ENCODE data around the gene PHF19. TPM values are rescaled to one million over a fixed set of nuclear protein-coding genes. Genes with fewer than 3 reads are reported as not detected.

The PHF19 gene
- total and polyA plus RNA-seq, 5 experiments from 2014 or later, result 6.3 to 144 (median 11.8) TPM

DNA sequence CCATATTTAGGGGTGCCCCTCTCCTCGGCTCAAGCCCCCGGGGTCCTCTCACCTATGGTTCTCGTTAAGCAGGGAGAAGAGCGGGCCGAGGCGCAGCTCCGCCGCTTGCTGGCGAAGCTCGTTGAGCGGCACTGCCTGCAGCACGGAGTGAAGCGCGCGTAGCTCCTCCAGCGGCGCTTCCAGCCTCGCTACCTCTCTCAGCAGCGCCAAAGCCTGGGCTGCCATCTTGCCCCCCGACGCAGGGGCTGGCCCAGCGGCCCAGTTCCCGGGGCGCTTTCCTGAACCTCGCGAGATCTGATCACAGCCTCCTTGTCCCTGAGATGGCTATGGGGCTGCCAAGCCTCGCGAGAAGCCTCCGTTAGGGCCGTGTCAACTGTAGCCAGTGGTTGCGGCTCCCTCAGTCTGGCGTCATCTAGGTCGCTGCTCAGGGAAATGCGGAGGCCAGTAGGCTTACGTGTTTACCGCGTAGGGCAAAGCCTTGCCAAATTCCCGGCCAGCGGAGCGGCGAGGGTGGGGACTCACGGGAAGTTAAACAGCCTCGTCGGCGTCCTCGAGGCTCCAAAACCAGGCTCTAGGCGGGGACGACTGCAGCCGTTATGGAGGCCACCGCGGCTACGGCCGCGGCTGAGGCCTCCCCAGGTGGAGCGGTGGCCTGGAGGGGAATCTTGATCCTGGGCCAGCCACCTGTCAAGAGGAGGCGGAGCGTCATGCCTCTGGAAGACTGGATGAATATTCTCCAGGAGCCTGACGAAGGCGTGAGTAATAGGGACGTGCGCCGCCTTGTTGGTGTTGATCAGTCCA is 34.1 kb downstream of the PHF19 start, which contains the start of gene PSMD5:
TSS of gene PSMD5 (minus strand) at position 238 of the 801 bp plus-strand sequence. CDS start at position 225, 13 bp downstream.
- DNase-seq (peak; percentile 83 to 99 (median 96)), ATAC-seq (peak; percentile 88)
- Mint-ChIP-seq H3K27ac (peak within 1 kb of the TSS; percentile 92 to 98 (median 96)), H3K27me3 (no peaks in the 10 kb centered on the region), H3K4me3 (peak within 1 kb of the TSS; percentile 90 to 100 (median 93)), H3K36me3 (peaks cover 0 to 41% (median 15%) of the 10 kb centered on the region in 3 donors), H3K9me3 (peaks cover 0 to 6% (median 0%) of the 10 kb centered on the region in 9 donors), H3K4me1 (peaks cover 40 to 86% (median 81%) of the 10 kb centered on the region in 4 donors)
- POLR2A ChIA-PET, result interaction anchor here (0.6 to 3.1 kb wide), 27 partner anchors 10 to 279 kb away, joined by 3 to 18 read pairs (median 4); partner anchors contain the start of genes FBXW2 and TRAF1

DNA sequence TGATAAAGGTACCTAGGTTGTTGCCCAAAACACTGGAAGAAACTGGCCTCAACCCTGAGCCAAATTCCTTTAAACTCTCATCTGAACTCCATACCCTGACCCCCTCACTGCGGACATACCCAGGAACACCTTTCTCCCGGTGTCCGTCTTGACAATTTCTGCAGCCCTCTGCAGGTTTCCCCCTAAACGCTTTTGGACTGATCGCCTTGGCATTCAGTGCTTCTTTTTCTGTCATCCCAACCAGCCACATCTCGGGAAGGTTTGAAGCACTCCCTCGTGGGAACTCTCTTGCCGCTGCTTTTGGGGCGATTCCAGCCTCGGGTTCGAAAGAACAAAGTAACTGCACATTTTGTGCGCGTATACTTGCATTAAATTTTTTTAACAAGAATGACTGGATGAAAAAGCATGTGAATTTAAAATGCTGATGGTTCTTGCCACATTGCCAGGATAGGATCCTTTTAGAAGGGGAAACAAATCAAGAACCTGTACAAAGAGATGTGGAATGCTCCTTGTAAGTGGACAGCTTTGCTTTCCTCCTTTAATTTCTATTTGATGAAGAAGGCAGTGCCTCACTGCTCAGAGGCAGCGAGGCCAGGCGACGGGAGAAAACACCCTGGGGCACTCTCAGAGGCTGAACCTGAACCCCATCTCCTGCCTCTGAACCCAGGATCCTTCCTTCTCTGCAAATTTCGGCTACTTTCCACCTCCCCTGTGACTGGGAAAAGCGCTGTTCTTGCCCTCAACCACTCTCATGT is 34.9 kb downstream of the PHF19 start:
- Mint-ChIP-seq H3K4me3 (peak overlapping the region; percentile 90 to 100 (median 93)), H3K36me3 (peaks cover 0 to 49% (median 18%) of the 10 kb centered on the region in 3 donors), H3K4me1 (peaks cover 39 to 82% (median 78%) of the 10 kb centered on the region in 4 donors), H3K27ac (peak overlapping the region; percentile 92 to 98 (median 96)), H3K9me3 (peaks cover 0 to 6% (median 0%) of the 10 kb centered on the region in 9 donors), H3K27me3 (no peaks in the 10 kb centered on the region)
- ATAC-seq (peak; percentile 0 to 4), DNase-seq (no peak)
- POLR2A ChIA-PET, result interaction anchor here (0.6 to 3.1 kb wide), 22 partner anchors 10 to 279 kb away, joined by 3 to 18 read pairs (median 4); partner anchors contain the start of genes FBXW2 and TRAF1

DNA sequence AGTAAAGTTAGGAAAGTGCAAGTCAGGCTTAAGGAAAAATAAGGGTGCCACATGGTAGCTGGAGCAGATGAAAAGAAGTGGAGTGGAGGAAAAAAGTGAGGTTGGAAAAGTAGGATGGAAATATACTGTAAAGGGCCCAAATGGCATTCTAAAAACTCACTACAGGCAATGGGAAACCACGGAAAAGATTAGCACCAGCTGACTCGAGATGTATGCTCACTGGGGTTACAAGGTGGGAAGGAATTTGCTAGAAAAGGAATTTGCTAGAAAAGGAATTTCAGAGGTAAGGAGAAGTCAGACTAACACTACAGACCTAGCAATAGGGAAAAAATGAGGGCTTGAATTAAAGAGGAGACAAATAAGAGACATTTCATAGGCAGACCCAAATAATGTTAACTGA is 37.8 kb downstream of the PHF19 start:
- H3K4me3 Mint-ChIP-seq, result peak overlapping the region in 7 of 10 donors; percentile 1 to 47 (median 15)
- POLR2A ChIA-PET, result no interaction called here
- H3K27me3 Mint-ChIP-seq, result no peaks in the 10 kb centered on the region
- DNase-seq (no peak), ATAC-seq (no peak)
- peaks cover 0 to 65% (median 15%) of the 10 kb centered on the region in 3 donors for H3K36me3 Mint-ChIP-seq
- H3K27ac Mint-ChIP-seq, result peak overlapping the region in 8 of 10 donors; percentile 5 to 74 (median 60)
- peaks cover 32 to 57% (median 51%) of the 10 kb centered on the region in 4 donors for H3K4me1 Mint-ChIP-seq
- H3K9me3 Mint-ChIP-seq, result peaks cover 0 to 4% (median 0%) of the 10 kb centered on the region in 9 donors

DNA sequence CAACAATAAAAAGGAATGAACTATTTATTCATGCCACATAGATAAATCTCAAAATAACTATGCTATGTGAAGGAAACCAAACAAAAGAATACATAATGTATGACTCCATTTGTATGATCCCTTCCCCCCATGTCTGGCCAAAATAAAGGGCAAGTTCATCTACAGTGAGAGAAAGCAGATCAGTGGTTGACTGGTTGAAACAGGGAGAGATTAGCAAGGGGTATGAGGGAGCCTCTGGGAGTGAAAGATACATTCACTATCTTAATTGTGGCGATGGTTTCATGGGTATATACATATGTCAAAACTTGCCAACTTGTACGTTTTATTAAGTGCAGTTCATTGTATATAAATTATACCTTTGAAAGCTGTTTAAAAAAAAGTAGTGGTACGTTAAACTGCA is 39.1 kb downstream of the PHF19 start:
- H3K9me3 Mint-ChIP-seq, result peaks cover 0 to under 1% (median 0%) of the 10 kb centered on the region in 9 donors
- no peaks in the 10 kb centered on the region for H3K27me3 Mint-ChIP-seq
- H3K4me1 Mint-ChIP-seq, result peaks cover 31 to 49% (median 43%) of the 10 kb centered on the region in 4 donors
- peak overlapping the region in 6 of 10 donors; percentile 14 to 80 (median 46) for H3K27ac Mint-ChIP-seq
- DNase-seq (no peak), ATAC-seq (no peak)
- H3K4me3 Mint-ChIP-seq, result no peak overlapping the region
- H3K36me3 Mint-ChIP-seq, result peaks cover 0 to 75% (median 14%) of the 10 kb centered on the region in 3 donors
- POLR2A ChIA-PET, result interaction anchor here (1.8 kb wide), 1 partner anchor 45 kb away, joined by 3 read pairs; the partner anchor contains the start of gene FBXW2

- Mint-ChIP-seq H3K4me1 (peaks cover 11 to 18% (median 13%) of the 10 kb centered on the region in 4 donors), H3K9me3 (no peaks in the 10 kb centered on the region), H3K4me3 (no peak overlapping the region), H3K36me3 (peaks cover 10 to 83% (median 23%) of the 10 kb centered on the region in 3 donors), H3K27me3 (no peaks in the 10 kb centered on the region), H3K27ac (peak overlapping the region in 1 of 10 donors; percentile 33)
- DNase-seq (no peak), ATAC-seq (no peak)
- POLR2A ChIA-PET, result interaction anchor here (0.6 to 0.9 kb wide), 2 partner anchors 13 to 124 kb away, joined by 3 to 7 read pairs; no protein-coding TSS in a partner anchor
Measured at GRCh38 chr9:120833325-120833724, 43.7 kb downstream of the PHF19 start.

DNA sequence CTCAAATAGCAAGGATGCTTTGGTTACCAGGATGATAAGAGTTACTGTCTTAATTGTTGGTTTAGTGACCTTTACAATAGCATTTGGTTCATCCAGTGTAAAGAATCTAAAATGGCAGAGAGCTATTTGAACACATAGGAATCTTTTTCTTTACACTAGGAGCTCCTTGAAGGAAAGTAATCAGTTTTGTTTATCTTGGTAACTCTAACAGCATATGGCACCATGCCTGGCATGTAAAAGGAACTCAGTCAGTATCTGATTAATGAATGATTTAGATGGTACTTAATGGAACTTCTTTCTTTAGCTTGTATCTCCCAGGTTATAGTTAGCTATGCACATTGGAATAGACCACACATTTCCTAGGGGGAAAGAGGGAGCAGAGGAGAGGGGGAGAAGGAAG is 44.2 kb downstream of the PHF19 start:
- Mint-ChIP-seq H3K36me3 (peaks cover 10 to 85% (median 23%) of the 10 kb centered on the region in 3 donors), H3K4me1 (peaks cover 6 to 17% (median 9%) of the 10 kb centered on the region in 4 donors), H3K4me3 (no peak overlapping the region), H3K9me3 (no peaks in the 10 kb centered on the region), H3K27ac (peak overlapping the region in 2 of 10 donors; percentile 16 to 33), H3K27me3 (no peaks in the 10 kb centered on the region)
- no peak for ATAC-seq
- POLR2A ChIA-PET, result interaction anchor here (0.9 to 1.1 kb wide), 3 partner anchors 10 to 39 kb away, joined by 3 to 5 read pairs (median 3); partner anchors contain the start of genes FBXW2 and PSMD5
- no peak for DNase-seq

DNA sequence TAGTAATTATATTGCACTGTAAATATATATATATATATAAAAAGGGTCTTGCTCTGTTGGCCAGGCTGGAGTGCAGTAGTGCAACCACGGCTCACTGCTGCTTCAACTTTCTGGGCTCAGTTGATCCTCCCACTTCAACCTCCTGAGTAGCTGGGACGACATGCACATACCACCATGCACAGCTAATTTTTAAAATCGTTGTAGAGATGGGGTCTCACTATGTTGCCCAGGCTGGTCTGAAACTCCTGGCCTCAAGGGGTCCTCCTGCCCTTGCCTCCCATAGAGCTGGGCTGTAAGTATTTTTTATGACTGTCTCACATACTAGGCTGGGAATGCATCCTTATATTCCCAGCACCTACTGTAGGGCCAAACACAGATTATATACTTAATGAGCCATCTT is 46.1 kb downstream of the PHF19 start:
- POLR2A ChIA-PET, result no interaction called here

DNA sequence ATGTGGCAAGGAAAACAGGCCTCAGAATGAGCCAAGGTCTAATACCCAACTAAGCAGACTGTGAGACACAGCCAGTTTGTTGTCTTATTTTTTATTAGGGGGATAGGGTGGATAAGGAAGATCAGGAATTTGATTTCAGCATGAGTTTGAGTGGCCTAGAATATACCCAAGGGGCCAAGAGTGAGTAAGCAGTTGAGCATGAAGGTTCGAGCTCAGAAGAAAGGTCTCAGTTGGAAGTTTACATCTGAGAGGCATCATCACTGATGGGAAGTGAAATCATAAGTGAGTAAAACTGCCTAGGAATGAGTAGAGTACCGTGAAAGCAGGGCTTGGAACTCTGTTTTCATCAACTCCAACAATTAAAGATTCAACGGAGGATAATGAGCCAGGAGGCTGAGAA is 46.8 kb downstream of the PHF19 start:
- Mint-ChIP-seq H3K4me1 (peaks cover 0 to 13% (median 1%) of the 10 kb centered on the region in 4 donors), H3K4me3 (no peak overlapping the region), H3K27me3 (no peaks in the 10 kb centered on the region), H3K36me3 (peaks cover 10 to 89% (median 23%) of the 10 kb centered on the region in 3 donors), H3K27ac (no peak overlapping the region), H3K9me3 (no peaks in the 10 kb centered on the region)
- DNase-seq (no peak), ATAC-seq (no peak)
- POLR2A ChIA-PET, result no interaction called here

More for the DNA sequence above, 46.1 kb downstream of the PHF19 start:
- H3K4me1 Mint-ChIP-seq, result peaks cover 0 to 14% (median 2%) of the 10 kb centered on the region in 4 donors
- ATAC-seq (no peak), DNase-seq (no peak)
- H3K27ac Mint-ChIP-seq, result no peak overlapping the region
- no peaks in the 10 kb centered on the region for H3K9me3 Mint-ChIP-seq
- H3K4me3 Mint-ChIP-seq, result no peak overlapping the region
- no peaks in the 10 kb centered on the region for H3K27me3 Mint-ChIP-seq
- peaks cover 10 to 89% (median 25%) of the 10 kb centered on the region in 3 donors for H3K36me3 Mint-ChIP-seq

DNA sequence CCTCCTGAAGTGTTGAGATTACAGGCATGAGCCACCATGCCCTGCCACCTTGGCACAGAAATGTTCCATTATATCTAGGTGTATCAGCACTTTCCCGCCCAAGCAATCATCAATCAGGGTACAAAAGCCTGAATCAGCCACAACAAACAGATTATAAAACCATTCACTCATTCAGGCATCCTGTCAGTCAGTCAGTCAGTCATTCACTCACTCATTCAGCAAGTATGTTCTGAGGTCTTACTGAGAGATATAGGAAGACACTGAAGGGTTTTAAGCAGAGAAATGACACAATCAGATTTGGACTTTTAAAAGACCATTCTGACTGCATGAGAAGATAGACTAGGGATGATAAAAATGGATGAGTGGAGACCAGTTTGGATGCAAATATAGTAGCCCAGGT is 47.3 kb downstream of the PHF19 start:
- POLR2A ChIA-PET, result no interaction called here
- H3K36me3 Mint-ChIP-seq, result peaks cover 13 to 88% (median 26%) of the 10 kb centered on the region in 3 donors
- H3K27me3 Mint-ChIP-seq, result no peaks in the 10 kb centered on the region
- no peak for DNase-seq
- peak overlapping the region in 2 of 10 donors; percentile 12 to 52 for H3K27ac Mint-ChIP-seq
- H3K4me1 Mint-ChIP-seq, result peaks cover 0 to 13% (median 1%) of the 10 kb centered on the region in 4 donors
- H3K9me3 Mint-ChIP-seq, result no peaks in the 10 kb centered on the region
- ATAC-seq, result no peak
- no peak overlapping the region for H3K4me3 Mint-ChIP-seq

DNA sequence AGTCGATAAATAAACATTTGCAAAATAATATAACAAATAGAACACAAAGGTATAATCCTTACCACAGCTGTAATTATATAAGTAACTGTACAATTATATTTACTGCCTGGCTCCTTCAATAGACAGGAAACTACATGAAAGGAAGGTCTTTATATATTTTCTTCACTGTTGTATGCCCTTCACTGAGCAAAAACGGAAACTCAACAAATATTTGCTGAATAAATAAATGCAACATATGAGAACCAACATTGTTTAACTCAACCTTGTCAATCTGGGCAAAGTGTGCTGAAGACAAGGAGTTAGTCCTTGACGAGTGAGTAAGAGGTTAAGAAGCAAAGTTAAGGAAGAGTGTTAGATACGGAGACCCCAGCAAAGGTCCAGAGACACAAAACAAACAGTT is 56.9 kb downstream of the PHF19 start:
- DNase-seq, result no peak
- peaks cover 9 to 92% (median 43%) of the 10 kb centered on the region in 3 donors for H3K36me3 Mint-ChIP-seq
- POLR2A ChIA-PET, result no interaction called here
- no peak for ATAC-seq
- H3K27ac Mint-ChIP-seq, result peak overlapping the region in 2 of 10 donors; percentile 15
- no peaks in the 10 kb centered on the region for H3K27me3 Mint-ChIP-seq
- no peak overlapping the region for H3K4me3 Mint-ChIP-seq
- no peaks in the 10 kb centered on the region for H3K9me3 Mint-ChIP-seq
- no peaks in the 10 kb centered on the region for H3K4me1 Mint-ChIP-seq

DNA sequence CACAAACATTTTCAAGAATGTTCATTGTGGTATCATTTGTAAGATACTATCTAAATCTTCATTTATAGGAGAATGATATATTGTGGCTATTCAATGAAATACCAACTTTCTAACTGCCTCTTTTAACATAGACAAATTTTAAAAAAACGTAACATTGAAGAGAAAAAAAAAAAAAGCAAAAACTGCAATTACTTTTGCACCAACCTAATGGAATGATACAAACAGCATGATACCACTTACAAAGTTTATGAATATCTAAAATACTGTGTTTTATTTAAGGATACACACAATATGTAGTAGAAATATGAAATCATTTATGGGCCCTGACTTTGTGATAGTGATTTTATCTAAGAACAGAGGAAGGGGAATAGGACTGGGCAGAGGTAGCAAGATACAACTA is 58.4 kb downstream of the PHF19 start:
- Mint-ChIP-seq H3K4me1 (no peaks in the 10 kb centered on the region), H3K27me3 (no peaks in the 10 kb centered on the region), H3K27ac (peak overlapping the region in 2 of 10 donors; percentile 4 to 47), H3K36me3 (peaks cover 5 to 84% (median 46%) of the 10 kb centered on the region in 3 donors), H3K9me3 (no peaks in the 10 kb centered on the region), H3K4me3 (no peak overlapping the region)
- no peak for DNase-seq
- POLR2A ChIA-PET, result no interaction called here
- ATAC-seq, result no peak

DNA sequence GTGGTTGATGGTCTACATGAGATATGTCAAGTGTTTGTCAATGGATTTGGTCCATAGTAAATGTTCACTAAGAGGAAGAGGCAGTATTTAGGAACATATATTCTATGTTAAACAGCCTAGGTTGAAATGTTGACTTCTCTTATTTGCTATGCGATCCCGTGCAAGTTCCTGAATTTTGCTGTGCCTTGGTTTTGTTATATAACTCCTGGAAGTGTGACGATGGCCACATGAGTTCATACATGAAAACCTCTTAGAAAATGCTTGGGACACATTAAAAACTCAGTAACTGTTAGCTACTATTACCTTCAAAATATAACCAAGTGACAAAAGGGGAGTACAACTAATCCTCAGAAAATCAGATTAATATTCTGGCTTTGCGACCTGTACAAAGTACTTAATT is 61.9 kb downstream of the PHF19 start:
- H3K4me3 Mint-ChIP-seq, result no peak overlapping the region
- ATAC-seq (no peak), DNase-seq (no peak)
- H3K27ac Mint-ChIP-seq, result peak overlapping the region in 1 of 10 donors; percentile 6
- POLR2A ChIA-PET, result no interaction called here
- peaks cover 0 to 8% (median under 1%) of the 10 kb centered on the region in 9 donors for H3K9me3 Mint-ChIP-seq
- no peaks in the 10 kb centered on the region for H3K4me1 Mint-ChIP-seq
- no peaks in the 10 kb centered on the region for H3K27me3 Mint-ChIP-seq
- H3K36me3 Mint-ChIP-seq, result peaks cover 14 to 57% (median 42%) of the 10 kb centered on the region in 3 donors
